NCI-H510A treated with DMSO at 0.1 percent for 48 hours (cell line): ENCODE data around the gene ARHGAP36.

Experiments used
- DNase-seq: peaks from one replicate; lab custom pipeline; 2025; lab: John Stamatoyannopoulos, UW

ARHGAP36 gene, protein sequence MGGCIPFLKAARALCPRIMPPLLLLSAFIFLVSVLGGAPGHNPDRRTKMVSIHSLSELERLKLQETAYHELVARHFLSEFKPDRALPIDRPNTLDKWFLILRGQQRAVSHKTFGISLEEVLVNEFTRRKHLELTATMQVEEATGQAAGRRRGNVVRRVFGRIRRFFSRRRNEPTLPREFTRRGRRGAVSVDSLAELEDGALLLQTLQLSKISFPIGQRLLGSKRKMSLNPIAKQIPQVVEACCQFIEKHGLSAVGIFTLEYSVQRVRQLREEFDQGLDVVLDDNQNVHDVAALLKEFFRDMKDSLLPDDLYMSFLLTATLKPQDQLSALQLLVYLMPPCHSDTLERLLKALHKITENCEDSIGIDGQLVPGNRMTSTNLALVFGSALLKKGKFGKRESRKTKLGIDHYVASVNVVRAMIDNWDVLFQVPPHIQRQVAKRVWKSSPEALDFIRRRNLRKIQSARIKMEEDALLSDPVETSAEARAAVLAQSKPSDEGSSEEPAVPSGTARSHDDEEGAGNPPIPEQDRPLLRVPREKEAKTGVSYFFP

DNA sequence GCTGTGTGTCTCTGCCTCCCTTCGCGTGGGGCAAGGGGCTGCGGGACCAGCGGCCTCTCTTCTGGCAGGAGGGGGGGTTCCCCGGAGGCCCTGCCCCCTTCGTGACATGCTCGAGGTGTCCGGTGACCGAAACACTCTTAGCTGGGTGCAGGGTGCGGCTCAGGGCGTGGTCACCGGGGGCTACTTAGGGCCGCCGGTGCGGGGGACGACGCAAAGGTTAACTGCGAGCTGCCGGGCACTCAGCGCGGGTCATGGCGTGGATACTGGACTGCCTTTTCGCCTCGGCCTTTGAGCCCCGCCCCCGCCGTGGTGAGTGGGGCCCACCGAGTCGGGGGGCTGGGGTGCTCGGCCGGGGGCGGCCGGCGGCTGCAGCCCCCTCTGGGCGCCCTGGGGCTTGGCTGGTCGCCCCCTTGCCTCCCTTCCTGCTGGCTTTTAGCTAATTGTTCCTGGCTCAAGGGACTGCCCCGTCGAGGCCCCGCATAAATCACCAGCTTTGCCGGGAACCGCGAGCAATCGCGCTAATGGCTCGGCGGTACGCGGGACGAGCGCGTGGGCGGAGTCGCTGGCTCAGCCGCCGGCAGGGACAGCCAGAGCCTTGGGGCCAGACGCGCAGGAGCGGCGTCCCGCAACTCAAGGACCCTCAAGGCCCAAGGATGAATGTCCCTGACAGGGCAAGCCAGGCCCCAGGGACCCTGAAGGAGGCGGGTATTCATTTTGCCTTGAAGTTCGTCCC is at the start of gene ARHGAP36:
TSS of gene ARHGAP36 (plus strand) at position 211 of the 733 bp plus-strand sequence. CDS start 23,320 bp downstream, outside the sequence.
- no peak for DNase-seq

DNA sequence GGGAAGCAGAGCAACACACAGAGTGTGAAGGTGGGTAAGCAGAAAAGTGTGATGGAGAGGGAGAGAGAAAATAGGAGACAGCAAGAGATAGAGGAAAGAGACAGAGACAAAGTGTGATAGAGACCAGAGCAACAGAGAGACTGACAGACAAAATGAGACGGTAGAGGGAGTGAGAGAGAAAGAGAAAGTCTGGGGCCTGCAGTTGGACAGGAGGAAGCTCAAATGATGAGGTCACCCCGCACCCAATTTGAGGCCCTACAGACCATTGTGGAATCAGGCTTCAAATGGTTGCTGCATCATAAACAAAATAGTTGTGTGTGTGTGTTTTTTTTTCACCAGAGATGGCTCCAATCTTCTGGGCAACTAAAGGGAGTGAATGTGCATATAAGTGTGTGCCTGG is 48.0 kb upstream of the ARHGAP36 start:
- DNase-seq = no peak

DNA sequence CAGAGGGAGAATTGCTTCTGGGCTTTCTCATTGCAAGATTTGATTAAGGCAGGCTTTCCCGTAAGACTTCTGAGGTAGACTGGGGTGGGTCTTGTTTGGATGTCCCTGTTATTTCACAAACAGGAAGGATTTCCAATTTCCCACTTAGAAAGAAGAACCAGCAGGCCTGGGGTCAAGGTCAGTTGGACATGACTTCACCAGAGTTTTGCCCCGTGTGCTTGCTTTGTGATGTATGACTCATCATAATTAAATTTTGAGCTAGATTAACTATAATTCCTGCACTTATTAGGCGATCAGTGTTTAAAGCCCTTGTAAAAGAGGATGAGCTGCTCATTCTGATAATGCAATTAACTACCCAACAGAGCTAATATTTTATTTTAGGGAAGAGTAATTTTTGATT is 32.8 kb upstream of the ARHGAP36 start:
- no peak for DNase-seq

DNA sequence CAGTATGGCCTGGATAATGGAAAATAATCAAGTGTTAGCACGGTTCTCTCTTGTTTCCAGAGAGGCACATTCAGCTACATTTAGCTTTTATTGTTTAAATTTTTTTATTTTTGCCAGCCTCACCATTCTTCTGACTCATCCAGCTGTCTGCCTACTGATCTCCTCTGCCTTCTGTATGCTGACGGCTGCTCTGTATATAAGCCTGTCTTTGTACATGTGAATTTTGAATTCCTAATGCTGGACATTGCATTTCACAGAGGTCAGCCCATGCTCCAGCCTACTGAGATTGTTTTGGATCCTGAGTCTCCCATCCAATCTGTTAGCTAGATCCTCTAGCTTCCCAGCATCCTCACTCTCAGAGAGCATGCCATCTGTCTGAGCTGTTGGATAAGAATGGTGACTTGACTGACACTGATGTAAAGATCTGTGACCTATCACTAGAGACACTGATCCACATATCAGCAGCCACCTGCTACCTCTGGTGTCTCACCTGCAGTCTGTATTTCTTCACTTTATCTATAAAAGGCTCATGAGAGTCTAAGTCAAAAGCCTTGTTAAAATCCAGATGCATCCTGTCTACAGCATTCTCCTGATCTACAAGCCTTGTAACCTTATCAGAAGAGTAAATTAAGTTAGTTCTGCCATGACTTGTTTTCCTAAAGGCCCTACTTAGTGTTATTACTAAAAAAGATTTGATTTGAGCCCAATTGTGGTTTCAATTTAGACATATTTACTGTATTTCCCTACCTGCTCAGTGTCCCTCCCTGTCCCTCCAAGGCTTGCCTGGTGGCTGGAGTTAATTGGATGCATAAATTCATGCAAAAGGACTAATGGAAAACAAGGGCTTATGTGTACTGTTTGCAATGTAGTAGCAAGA is 25.6 kb upstream of the ARHGAP36 start:
- DNase-seq = no peak

DNA sequence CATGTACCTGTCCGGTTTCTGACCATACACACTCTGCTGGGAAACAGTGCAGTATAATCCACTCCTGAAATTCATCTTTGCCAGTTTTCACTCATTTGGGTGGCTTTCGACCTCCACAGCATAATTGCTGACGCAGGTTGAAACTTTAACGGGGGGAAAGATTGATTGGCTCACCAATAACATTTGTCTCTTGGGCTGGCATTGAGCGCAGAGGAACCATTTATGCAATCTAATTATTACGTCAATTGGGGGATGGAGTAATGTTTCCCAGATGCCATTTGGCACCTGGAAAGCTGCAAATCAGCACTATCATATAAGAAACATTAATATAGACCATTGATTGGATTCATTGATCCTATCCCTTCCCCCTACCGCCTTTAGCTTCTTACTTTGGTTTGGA is 24.1 kb upstream of the ARHGAP36 start:
- DNase-seq = no peak

DNA sequence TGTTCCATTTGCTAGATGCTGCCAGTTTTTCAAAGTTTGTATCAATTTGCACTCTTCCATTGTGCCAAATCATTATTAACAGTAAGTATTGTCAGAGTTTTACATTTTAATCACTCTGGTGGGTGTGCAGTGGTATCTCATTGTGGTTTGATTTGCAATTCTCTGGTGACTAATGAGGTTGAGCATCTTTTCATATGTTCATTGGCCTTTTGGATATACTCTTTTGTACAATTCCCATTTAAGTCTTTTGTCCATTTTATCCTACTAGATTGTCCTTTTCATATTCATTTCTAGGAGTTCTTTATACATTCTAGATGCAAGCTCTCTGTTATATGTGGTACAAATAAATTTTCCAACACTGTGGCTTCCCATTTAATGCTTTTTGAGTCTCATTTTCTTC is 17.4 kb upstream of the ARHGAP36 start:
- no peak for DNase-seq

DNA sequence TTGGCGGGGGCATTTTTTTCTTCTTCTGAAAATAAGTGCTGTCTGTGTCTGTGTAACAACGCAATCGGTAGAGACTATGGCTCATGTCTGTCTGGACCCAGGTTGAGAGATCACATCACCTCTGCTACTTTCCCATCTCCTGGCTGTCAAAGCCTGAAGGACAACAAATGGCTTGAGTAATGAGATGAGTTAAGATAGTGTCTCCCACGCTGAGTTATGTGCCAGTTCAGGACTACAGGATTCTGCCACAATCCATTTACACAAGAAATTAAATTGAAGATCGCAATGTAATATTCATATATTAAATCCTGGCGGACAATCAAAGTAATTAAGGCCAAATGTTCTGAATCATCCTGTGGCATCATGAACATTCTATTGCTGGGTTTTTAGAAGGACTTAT is 16.5 kb upstream of the ARHGAP36 start:
- no peak for DNase-seq

DNA sequence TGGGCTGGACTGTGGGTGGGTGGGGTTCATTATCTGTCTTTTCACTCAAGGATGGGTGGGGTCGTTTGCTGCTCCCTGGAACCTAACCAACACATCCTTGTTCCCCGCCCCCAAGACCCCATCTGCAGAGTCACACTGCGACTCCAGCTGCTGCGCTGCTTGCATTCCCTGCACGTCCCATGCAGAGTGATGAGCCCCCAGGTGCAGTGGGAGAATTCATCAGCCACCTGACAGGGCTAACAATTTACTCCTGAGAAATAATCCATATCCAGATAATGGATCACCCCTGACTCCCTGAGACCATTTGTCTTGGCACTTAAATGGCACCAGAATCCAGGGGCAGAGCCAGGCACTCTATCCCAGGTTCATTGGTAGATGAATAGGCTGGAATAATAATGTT is 12.4 kb upstream of the ARHGAP36 start:
- no peak for DNase-seq

DNA sequence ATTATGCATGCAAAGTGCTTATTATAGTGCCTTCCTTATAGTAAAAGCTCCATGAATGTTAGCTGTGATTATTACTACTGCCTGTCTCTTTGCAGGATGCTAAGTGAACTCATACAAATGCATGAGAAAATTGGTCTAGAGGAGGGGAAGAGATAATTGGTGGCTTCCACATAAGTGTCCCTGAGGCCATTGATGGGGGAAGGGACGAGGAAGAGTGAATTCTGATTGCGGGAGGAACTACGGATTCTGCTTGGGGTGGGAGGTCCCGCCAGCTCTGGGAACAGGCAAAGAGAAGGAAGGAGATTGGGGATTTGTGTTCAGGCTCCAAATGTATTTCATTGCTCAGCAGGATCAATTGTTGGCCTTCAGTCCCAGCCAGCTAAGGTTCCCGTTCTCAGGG is 11.6 kb upstream of the ARHGAP36 start:
- no peak for DNase-seq

DNA sequence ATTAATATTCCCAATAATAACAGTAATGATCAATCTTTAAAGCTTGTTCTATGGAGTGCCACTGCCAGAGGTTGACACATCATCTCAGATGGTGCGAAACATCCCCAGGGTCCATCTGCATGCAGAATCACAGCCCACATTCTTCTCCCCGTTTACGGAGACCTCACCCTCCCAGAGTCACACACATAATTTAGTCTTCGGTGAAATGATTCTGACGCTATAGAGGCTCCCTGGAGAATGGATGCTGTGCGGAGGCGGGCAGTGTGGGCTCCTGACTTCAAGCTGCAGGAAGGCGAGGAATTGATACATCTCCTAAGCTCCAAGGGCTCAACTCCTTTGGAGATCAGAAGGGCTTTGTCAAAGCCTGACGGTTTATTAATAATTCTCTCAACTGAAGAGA is 11.0 kb upstream of the ARHGAP36 start:
- no peak for DNase-seq

DNA sequence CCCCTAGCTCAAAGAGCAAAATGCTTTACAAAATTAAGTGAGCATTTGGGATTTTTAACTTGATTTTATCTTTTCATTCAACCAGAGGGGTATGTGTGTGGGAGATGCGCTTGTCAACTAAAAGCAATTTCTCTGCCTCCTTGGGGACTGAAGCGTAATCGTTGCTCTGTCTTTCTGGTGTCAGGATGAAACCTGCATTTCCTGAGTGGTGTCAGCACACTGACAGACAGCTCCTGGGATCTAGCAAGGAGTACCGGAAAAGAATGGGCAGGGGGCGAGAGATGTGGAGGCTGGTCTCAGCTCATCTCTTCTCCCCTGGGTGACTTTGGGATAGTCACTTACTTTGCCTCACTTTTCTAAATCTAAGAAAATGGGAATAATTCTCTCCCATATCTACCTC is 5.1 kb upstream of the ARHGAP36 start:
- DNase-seq = no peak

DNA sequence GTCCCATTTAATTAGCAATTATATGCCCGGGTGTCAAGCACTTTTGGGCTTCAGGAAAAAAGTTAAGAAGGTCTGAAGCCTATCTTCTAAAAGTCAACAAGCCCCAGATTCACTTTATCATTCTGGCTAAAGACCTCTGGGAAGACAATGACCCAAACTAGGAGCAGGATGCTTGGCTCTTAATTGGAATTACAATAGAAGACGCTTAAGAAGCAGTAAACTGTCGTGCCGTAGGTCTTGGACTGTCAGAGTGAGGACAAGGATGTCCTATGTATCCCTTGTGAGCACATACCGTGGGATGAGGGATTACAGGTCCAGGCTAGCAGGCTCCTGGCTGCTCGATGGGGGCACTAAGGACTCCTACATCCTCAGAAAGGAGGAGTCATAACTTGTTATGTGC is 3.2 kb upstream of the ARHGAP36 start:
- no peak for DNase-seq

DNA sequence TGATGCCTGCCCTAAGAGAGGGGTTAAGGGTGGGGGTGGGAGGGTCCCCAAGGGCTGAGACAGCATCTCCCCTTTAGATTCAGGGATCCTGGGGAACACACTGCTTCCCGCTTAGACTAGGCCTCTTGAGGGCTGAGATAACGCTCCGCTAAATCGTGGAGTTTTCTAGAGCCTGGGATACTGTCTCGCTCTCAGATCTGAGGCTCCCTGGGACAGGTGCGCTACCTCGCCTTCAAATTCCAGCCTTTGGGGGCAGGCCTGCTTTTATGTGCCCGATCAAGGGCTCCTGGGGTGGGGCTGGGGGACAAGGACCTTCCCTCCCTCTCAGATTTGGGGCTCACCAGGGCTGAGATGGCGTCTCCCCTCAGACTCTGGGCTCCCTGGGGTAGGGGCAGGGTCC is 440 bp upstream of the ARHGAP36 start:
- no peak for DNase-seq

DNA sequence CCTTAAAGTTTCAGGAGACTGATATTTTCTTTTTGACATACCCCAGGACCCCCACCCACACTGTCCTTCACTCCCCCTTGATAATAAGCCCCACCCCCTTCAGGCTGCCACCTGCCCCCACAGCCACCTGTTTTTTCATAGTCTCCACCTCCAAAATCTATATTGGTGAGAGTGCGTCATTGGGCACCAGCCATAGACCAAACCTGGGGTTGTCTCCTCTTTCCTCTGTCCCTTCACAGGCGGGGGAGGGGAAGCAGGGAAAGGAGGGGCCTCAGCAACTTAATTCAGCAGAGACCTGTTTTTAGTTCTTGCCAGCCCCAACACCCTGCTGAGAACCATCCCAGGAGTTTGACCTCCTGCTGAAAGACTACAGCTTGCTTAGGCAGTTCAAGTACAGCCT is 1.1 kb downstream of the ARHGAP36 start:
- no peak for DNase-seq

DNA sequence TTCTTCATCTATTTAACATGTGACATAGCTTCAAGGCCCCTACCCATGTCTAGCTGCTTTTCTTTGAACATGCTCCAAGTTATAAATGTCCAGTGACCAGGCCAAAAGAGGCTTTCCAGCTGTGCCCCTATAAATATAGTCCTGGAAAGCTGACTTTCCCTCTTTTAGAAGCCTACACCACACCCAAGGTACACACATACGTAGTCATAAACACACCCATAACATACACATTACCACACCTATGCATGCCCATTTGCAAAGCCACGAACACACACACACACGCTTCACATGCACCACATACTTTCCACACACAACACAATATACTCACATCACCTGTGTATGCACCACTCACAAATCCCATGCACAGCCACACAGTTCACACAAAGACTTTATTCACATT is 2.0 kb downstream of the ARHGAP36 start:
- DNase-seq = no peak

DNA sequence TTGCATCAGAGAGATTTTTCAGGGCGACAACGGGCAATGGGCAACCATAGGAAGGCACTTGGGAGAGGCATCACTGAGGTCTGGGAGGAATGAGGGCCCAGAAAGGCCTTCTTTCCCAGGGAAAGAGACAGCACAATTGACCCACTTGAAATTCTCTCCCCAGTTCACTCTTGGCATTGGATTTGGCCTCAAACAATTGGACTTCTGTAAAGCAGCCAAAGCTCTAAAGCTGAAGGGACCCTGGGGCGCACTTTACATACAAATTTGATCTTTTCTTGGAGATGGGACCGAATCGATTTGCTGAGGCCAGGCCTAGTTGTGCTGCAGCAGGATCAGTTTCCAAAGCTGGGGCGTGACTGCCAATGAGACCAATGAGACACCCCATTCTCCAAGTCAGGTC is 3.2 kb downstream of the ARHGAP36 start:
- no peak for DNase-seq

DNA sequence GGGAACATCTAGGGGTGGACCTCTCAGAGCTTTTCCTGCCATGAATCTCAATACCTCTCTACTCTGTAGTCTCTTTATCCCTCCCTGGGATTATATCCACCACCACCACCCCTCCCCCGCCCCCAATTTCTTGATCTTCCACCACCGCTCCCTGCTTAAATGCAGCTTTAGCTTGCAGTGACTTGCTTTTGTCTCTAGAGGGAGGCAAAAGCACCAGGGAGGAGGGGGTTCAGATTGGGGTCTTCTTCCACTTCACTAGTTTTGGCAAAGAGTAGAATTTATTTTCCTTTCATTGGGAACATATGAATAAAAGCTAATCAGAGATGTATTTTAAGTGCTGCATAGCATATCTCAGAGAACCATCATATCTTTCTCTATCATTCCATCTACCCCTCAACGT is 5.5 kb downstream of the ARHGAP36 start:
- no peak for DNase-seq

DNA sequence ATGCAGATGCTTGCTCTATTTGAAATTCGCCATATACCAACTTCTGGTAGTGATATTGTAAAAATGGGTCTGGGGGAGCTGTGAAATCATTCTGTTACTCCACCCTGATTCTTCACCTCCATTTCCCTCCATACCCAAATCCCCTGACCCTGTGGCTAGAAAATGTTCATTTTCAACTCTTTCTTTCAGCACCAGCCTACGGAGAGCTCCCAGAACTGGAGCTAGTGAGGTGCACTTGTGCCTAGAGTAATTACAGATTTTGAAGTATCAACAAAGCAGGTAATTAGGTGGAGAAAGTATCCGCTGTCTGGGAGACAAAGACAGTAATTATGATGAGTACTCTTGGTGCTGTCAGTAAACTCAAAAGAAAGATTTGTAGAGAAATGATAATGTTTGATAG is 8.1 kb downstream of the ARHGAP36 start:
- no peak for DNase-seq

DNA sequence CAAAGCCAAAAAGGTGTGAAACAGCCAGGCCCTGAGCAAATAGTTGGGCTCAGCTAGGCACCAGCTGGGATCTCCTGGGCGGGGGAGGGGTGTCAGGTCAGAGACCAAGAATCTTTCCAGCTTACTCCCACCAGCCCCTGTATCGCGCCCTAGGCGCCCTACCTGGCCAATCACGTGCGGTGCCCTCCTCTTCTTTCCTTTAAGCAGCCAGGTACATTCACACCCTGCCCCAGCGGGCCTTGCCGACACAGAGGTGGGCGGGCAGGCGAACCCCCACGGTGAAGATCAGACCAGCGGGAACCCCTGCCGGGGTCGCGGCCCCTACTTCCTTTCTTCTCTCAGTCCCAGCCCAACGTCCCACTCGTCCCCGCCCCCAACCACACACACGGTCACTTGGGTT is 9.1 kb downstream of the ARHGAP36 start:
- DNase-seq = no peak

DNA sequence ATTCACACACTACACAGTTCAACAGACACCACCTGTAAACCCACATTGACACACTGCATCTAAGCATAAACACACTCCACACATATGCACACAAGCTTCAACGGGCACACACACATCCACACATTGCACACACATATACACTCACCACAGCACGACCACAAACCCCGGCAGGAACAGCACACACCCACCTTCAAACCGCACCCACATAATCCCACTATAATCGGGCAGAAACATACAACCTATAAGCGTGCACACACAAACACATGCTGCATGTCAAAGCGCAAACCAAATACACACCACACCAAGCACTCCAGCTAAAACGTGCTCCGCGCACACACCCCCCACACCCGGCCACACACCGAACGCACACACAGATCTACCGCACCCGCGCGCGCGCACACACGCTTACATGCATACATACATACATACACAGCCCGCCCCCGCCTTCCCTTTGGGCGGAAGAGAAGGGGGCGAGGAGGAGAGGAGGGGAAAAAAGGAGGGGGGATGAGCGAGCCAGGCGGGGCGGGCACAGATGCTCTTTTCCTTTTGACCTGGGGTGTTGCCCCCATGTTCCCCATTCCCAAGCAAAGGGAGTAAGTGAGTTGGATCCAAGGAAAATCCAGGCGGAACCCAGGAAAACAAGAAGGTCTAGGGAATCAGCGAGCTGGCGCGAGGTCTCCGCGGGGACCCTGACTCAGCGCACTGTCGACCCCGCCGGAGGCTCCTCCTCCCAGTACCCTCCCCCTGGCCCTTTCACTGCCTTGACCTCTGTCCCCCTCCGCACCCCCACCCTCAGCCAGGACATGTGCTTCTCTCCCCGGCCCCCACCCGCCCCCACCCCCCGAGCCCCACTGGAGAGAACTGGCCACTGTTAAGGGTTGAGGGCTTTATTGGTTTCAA is 9.9 kb downstream of the ARHGAP36 start:
- DNase-seq = no peak
